Activated T-cell treated with anti-CD3 and anti-CD28 coated beads for 4 hours (primary cell): Measurements from ENCODE around the gene ANKS1B.

Source experiments
- DNase-seq: peaks from one replicate; pipeline ENCODE4 v3.0.0-alpha.2; 2020

ANKS1B gene

DNA sequence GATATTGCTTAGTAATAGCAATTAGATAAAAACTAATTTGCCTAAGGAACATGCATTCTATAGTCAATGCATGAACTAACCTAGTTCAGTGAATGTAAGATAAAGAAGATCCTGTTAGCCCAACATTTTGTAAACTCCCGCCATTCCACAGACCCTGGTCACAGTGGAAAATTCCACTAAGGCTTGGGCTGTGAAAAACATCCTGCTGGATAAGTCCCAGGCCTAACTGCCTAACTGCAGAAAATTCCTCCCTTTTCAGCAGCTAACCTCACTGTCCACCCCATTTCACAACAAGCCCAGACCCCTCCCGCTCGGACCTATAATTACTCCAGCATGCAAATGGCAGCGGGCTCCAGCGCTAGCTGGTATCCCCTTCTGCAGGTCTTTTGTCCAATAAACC is 435.1 kb downstream of the ANKS1B start:
- no peak for DNase-seq

DNA sequence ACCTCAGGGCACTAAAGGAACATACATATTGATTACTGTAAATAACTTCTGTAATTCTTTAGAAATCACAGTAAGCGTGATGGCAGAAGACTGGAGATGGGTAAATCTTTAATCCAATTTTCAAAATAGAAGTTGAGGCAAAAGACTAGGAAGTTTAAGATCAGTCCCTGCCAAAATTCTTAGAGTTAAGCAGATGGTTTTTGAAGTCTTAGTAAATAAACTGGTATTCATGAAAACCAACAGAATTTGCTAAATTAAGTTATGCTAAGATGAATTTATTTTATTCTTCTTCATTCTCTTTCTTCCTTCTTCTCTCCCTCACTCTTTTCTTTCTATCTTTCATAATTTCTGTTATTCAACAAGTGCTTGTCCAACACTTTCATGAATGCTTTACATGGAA is 435.5 kb downstream of the ANKS1B start:
- DNase-seq = no peak

DNA sequence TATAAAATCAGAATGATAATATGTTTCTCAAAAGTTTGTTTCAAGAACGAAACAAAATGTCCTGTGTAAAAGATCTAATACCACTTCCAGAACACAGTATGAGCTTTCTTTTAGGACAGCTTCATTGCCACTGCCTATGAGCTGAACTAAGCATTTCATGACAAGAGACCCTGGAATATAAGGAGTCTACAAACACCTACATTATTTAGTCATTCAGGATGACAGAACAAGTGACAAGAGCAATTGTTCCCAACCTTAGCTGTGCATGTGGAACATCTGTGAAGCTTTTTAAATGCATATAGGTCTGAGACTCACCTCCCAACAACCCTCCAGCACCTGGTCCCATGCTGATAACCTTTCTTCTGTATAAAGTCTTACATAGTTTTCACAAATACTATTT is 440.3 kb downstream of the ANKS1B start:
- DNase-seq = no peak

DNA sequence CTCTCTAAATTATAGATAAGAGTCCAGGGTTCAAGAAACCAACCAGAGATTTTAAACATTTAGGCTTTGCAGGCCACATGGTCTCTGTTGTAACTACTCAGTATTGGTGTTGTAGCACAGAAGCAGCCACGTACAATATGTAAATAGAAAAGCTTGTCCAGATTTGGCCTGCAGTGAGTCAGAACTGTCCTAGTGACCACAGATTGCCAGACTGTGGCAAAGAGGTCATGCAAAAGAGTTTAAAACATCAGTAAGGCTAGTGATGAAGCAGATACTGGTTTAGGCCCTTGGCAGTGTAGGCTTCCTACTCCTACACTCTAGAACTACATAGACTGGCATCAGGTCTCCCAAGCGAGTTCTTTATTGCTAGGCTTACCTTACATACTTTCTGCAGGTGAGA is 454.8 kb downstream of the ANKS1B start:
- DNase-seq = no peak

DNA sequence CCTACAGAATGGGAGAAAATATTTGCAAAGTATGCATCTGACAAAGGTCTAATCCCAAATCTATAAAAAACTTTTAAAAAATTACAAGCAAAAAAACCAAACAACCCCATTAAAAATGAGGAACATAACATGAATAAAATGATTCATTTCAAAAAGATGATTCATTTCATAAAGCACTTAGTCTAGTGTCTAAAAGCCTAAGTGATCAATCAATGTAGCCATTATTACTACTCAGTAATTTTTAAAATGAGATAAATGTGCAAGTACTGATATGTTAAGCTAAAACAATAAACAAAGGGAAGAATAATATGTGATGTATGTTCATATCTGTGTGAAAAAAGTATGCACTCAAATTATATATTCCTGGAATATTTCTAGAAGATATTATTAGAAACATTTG is 456.3 kb downstream of the ANKS1B start:
- no peak for DNase-seq

DNA sequence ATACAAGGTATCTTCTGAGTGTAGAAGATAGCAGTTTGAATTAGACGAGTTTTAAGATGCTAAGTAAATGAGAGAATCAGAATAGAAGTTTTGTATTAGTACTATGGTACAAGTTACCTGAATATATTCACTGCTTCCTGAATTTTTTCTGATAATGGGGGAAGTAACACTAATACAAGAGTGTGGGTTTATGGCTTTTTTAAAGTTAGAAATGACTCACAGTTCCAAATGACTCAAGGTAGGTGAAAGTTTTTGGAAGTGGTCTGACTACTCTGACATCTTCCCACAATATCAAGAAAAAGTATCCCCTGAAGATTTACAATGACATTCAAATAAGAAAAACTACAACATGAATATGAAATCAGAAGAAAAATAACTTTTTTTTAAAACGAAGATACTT is 460.9 kb downstream of the ANKS1B start:
- no peak for DNase-seq

DNA sequence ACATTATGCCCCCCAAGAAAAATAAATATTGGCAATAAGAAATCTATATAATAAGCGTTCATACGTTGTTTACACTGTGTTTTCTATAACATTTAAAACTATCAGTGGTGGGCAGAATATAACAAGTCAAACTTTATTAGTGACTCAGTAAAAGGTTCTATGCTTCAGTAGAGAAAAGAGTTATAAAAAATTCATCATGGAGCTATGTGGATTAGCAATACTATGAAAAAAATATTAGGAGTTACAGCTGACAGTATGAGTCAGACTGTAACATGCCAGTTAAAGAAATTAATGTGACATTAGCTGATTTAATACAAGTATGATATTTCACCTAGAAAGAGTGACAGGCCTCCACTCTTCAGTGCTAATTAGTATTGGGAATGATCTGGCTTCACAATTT is 462.3 kb downstream of the ANKS1B start:
- no peak for DNase-seq

DNA sequence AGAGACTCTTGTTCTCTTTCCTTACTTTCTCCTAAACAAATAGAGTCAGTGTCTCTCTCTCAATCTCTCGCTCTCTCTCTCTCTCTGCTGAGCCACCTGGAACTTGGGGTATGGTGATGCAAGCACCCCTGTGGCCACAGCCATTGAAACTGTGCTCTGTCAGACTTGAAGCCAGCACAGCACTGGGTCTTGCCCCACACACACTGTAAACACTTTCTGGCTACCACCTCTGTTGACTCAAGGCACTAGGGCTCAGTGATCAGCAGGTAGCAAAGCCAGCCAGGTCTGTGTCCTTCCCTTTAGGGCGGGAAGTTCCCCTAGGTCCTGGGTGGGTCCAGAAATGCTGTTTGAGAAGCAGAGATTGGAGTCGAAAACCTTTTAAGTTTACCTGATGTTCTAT is 463.1 kb downstream of the ANKS1B start:
- no peak for DNase-seq

DNA sequence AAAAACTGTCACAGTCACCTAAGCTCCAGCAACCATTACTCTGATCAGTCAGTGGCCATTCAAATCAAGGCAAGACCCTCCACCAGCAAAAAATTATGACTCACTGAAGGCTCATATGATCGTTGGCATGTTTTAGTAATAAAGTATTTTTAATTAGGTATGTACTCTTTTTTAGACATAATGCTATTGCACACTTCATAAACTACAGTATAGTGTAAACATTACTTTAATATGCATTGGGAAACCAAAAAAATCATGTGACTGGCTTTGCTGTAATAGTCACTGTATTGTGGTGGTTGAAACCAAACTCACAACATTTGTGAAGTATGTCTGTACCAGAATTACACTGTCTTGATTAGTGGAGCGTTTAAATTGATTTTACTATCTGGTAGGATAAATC is 471.7 kb downstream of the ANKS1B start:
- no peak for DNase-seq

DNA sequence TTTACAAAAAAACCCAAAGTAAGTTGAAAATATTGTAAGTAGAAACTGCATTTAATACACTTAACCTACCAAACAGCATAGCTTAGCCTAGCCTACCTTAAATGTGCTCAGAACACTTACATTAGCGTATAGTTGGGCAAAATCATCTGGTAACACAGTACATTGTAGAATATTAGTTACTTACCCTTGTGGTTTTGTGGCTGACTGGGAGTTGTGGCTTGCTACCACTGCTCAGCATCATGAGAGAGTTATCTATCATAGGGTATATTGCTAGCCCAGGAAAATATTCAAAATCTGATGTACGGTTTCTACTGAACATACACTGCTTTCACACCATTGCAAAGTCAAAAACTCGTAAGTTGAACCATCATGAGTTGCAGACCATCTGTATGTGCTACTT is 478.9 kb downstream of the ANKS1B start:
- no peak for DNase-seq

DNA sequence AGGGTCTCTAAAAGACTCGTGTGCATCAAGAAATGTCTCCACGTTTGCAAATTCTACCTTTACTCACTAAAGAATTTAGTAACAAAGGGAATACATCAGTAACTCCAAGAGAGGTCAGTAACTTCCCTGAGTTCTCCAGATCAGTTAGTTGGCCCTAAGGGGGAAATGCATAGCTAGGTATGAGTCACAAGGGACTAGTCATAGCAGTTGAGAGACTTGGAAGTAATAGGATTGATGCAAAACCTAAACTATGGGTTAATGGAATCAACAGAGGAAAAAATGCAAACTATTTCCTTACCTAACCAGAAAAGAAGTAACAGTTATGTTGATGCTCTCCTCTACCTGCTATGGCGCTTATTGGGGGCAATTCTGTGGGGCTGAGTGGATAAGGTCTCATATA is 486.0 kb downstream of the ANKS1B start:
- no peak for DNase-seq

DNA sequence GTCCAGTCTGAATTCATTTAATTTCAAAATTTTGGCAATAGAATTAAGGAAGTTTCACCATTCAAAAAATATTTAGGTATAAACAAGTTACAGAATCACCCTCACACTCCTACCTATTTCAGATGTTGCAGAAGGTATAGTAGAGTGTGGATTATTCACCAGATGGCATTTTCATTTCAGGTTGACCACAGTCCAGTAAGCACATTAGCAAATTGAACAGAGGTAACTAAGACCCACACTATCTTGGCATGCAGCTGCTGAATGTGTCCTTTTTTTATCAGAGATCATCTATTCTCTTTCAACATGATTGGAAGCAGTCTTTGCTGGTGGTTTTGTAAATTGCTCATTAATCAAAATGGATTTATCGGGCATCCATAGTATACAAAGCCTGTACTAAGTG is 488.9 kb downstream of the ANKS1B start:
- DNase-seq = no peak

DNA sequence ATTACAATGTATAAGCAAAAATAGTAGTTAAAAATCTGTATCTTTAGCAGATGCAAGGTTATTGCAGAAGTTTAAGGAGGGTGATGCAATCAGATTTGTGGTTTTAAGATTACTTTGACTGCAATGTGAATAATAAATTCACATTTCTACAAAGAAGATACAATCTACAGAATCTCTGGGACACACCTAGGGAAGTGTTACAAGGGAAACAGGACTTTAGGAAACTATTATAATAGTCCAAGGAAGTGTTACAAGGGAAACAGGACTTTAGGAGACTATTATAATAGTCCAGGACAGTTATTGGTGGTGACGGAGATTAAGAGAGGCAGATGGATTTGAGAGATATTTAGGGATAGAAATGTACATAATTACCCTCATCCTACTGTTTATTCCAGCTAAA is 491.5 kb downstream of the ANKS1B start:
- DNase-seq = no peak

DNA sequence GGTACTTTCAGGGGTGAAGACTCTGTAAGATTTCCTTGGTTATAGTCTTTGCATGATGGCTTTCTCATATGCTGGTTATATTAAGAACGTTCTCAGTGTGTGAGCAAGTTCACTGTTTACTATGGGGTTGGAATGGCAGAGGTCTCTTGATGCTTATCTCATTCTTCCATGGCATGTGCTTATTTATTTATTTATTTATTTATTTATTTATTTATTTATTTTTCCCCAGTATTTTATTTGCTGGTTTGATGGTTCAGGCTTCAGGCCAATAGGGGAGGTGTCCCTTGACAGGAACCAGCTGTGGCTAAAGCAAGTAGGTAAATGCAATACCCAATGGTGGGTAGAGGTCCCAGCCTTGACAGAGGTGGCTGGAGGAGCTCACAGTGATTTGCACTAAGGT is 498.5 kb downstream of the ANKS1B start:
- DNase-seq = no peak

DNA sequence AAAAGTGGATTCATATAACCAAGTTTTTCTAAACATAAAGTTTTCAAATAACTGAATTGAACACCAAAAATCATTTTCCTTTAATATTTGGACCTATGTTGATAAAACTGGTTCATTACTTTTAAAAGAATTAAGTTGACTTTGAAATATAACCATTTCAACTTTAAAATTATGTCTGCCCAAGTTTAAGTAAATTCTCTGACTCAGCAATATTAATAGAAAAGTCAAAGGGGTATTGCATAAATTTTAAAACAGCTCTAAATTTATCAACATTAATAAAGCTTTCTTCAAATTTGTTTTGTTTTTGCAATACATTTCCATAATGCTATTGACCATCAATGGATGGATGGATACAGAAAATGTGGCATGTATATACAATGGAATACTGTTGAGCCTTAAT is 505.6 kb downstream of the ANKS1B start:
- no peak for DNase-seq

DNA sequence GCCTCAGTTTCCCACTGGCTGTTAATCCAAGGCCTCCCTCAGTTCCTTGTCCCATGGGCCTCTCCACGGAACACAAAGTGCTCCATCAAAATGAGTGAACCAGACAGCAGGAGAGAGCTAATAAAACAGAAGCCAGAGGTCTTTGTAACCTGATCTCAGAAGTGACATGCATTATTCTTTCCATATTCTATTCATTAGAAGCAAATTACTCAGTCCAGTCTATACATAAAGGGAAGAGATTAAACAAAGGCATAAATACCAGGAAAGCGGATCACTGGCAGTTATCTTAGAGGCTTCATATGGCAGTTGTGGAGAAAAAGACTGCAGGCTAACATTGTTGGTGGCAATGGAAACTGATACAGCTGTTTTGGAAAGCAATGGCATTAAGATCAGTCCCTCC is 507.8 kb downstream of the ANKS1B start:
- no peak for DNase-seq

DNA sequence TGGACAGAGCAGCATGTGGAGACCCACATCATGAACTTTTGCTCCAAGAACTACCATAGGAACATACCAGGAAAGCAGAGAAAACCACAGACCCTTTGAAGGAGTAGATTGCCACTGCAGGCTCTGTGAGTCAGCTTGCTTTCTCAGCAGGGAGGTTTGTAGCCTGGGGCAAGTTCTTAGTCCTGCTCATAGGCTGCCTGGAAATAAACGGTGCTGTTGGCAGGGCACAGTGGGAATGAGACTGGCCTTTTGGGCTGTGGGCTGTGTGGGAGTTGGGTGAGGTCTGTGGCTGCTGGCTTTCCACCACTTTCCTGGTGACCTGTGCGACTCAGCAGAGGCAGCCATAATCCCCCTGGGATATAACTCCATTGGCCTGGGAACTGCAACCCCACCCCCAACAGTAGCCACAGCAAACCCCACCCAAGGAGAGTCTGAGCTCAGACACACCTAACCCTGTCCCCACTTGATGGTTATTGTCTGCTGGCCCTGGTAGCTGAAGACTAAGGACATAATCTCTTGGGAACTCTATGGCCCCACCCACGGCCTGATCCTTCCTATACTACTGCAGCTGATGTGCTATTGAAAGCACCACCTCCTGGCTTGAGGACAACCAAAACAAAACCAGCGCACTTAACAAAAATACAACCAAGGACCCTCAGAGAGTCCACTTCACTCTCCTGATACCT is 529.2 kb downstream of the ANKS1B start:
- no peak for DNase-seq

DNA sequence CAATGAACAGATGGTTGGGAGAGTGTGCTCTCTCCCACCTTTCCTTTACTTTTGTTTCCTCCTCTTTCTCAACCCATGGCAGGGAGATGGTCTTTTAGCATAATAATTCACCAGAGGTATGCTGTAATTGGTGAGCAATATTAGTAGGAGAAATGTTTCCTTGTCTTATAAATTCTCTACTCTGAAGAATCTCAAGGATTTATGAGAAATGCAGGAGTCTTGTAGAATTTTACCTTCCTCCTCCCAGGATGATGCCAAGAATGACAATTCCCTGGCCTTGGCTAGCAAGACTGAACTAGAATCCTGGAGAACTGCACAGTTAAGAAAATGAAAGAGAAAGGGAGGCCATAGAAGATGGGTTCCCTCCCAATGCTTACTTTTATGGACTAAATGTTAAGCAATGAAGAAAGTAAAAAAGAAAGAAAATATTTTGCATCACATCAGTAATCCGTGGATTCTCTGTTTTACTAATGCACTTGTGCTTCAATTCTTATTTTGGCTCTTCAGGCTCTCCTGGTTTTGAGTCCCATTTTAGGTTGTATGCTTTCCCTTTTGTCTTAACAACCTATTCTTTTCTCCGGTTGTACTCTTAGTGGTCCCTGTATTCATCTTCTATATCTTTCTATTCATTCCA is 530.1 kb downstream of the ANKS1B start:
- no peak for DNase-seq

DNA sequence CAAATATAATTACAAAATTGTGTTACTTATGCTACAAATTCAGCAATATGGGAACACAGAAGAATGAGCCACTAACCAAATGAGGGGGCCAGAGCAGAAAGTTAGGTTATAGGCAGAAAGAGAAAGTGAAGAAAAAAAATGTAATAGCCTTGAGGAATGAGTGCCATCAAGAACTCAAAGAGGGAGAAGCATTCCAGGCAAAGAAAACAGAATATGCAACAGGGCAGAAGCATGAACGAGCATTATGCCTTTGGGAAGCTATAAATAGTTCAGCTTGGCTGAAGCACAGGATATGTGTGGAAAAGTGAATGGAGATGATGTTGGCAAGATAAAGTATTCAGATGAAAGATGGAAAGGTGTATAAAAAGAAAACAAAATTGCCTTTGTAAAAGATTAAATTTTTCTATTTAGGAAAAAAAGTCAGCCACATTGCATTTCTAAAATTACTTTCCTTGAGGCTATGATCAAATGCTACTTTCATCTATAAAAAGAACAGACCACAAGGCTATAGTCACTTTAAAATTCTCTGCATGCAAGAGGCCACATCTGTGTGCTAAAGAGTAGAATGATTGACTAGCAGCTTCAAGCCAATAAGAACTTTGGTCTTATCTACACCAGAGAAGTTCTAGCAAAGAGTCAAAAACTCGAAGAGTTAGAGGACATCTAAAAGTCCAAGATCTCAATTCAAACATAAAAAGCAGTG is 530.7 kb downstream of the ANKS1B start:
- DNase-seq = no peak

DNA sequence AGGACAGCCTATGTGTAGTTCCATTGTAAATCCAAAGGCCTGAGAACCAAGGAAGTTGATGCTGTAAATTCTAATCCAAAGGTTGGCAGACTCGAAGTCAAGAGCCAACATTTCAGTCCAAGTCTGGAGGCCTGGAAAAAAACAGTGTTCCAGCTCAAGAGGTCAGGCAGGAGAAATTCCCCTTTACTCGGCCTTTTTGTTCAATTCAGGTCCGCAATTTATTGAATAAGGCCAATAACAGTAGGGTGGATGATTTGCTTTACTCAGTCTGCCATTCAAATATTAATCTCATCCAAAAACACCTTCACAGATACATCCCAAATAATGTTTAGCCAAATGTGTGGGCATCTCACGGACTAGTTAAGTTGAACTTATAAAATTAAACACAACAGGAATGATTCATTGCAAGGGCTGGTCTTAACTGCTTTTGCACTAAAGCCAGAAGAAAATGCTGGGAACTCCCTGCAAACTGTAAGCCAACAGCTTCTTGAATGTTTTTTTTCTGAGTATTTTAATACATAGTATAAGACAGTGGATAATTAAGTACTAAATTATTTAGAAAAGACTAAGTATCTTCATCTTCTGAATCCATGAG is 534.6 kb downstream of the ANKS1B start:
- no peak for DNase-seq

DNA sequence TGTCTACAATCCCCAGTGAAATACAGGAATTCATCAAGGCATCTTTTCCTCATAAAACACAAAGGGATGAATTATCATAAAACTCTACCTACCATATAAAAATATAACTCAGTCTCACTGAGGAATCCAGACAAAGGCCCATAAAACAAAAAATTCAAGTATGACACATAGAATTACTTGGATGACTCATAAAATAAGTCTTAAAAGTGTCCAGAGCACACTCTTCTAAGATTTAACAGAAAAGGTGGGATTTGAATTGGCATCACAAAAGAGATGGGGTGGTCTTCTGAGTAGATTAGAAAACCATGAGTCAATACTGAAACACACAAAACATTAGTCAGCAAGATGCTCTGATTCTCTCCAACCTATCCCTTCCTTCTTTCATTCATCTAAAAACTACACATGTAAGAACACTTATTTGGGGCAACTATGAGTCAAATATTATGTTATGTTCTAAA is 539.8 kb downstream of the ANKS1B start:
- no peak for DNase-seq

DNA sequence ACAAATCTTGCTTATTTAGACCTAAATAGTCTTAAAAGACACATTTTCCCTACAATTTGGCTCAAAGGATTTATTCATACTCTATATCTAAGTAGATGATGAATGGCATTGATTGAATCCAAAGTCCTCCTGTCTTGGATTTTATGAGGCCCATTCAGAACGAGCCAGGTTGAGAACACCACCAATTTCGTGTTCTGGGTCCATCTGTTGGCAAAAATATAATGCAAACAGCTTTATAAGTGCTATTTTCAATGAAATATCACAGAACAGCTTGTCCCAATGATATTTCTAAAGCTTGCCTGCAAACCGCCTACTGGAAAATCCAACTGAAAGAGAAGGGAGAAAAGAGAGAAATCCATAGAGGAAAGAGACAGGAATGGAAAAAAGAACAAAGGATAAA is 542.0 kb downstream of the ANKS1B start:
- no peak for DNase-seq

DNA sequence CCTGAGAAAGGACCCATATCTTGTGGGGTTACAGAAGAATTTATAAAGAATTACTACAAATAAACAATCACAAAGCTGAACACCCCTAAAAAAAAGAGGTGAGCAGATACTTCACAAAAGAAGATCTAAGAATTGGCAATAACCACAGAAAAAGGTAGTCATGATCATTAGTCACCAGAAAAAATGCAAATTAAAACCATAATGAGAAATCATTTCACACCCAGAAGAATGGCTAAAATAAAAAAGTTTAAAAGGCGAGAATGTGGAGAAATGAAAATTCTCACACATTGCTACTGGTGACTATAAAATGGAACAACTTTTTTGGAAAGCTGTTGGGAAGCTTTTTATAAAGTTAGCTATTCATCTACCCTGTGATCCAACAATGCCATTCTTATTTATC is 545.3 kb downstream of the ANKS1B start:
- no peak for DNase-seq

DNA sequence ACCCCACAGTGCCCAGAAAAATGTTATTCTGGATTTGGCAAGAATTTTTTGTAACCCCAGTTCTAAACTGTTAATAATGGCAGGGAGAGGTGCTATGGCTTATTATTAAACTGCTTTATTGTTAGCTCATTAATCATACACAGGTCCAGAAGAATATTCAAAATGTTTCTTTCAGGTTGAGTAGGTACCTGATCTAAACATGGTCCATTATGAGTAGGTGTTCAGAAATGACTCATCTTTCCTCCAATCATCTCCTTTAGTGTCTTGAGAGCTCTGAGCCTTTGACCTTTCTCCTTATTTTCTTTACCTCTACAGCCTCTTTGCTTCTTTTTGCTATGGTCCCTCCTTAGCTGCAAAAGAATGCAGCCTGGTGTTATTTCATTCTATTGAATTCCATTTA is 548.2 kb downstream of the ANKS1B start:
- no peak for DNase-seq
